M059J (cell line): Measurements from ENCODE around the gene CADPS2. TPM values are rescaled to one million over a fixed set of nuclear protein-coding genes. Genes with fewer than 3 reads are reported as not detected.

Experiments
- DNase-seq: peaks from one replicate; pipeline ENCODE4 v3.0.0-alpha.2; 2012; ENCODE audit warnings: low read depth
- total RNA-seq: library from RNA; depleted of rRNA; stranded (reverse); fragments of >200 nt; shearing (Covaris generic); gene quantifications from 2 replicates; pipeline ENCODE4 v1.2.3, GENCODE V29; 2014

CADPS2 gene
- total RNA-seq, 1 experiment from 2014 or later, result 11.8 TPM

GRCh38 chr7:122532406-122533269, 353.6 kb downstream of the CADPS2 start:
- peak; percentile 6 for DNase-seq

DNA sequence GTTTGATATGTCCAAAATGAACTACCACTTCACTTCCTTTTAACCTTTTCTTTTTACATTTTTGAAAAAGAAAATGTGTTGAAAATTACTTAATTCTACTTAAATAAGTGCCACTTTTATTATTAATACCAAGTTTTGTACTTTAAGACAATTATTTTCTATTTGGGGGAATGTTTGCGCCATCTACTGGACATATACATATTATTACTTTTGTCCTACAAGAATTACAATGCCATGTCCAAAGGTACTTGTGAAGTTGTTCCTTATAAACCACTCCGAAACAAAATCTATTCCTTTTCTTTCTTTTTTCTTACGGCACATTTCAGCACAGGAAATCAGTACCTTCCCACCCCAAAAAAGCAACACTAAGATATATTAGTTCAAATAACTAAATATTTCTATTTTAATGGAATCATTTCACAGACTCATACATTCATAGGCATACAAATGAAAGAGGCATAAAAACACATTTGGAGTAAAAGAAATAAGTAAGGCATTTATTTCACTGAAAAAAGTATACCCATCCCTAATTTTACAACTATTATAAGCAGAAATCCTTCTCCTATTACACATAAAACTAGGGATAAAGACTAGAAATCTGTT, 357.3 kb downstream of the CADPS2 start:
- DNase-seq, result peak; percentile 29

GRCh38 chr7:122525355-122525754, 360.9 kb downstream of the CADPS2 start:
- no peak for DNase-seq

DNA sequence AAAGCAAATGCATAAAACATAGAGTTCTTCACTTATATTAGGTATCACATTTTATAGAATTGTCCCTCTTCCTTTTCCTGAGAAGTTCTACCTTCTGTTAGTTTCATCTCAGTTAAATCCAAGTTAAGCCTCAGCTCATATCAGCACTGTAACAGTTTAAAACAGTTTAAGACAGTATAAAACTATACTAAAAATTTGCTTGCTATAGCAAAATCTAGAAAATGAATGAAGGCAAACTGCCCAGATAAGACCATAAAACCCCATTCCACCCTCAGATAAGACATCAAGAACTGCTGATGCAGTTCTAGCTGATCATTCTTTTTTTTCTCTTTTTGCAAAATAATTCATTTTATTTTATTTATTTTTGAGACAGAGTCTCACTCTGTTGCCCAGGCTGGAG, 364.5 kb downstream of the CADPS2 start:
- DNase-seq, result no peak

DNA sequence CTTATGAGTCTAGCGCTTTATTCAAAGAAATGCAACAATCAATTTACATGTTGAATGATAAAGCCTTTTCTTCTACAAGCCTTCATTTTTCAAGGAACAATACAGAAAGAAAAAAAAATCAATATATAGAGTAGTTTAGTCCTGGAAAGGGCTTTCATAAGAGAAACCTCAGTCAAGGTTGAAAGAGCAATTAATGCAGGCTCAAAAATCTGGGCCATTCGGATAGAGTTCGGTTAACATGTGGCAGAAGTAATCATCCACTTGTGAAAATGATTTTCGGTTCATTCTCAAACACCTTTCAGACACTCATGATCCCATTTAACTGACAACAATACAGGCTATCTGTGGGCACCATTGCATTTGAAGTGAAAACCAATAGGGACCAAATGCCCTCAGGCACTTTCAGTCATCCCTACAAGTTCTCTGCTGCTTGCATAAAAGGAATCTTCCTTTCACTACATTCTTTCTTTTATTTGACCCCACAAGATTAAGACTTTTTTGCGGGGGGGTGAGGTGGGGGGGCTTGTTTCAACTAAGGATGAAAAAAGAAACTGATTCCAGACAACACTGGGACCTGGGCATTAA, 365.2 kb downstream of the CADPS2 start:
- no peak for DNase-seq

DNA sequence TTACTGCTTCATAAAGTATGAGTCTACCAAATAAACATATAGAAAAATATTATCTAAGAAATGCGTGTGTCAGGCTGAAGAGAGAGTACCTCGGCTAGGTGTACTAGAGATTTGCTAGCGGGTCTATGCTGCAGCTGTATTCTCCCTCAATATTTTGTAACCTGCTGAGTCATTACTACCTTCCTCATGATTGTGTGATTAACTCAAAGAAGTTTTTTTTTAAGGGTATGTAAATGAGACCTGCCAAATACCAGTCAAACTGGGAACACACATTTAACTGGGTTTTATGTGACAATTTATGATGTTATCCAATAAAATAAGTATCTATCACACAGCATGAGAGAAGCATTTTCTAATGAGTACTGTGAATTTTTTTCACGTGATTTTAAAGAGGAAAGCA, 367.8 kb downstream of the CADPS2 start:
- peak; percentile 1 for DNase-seq

DNA sequence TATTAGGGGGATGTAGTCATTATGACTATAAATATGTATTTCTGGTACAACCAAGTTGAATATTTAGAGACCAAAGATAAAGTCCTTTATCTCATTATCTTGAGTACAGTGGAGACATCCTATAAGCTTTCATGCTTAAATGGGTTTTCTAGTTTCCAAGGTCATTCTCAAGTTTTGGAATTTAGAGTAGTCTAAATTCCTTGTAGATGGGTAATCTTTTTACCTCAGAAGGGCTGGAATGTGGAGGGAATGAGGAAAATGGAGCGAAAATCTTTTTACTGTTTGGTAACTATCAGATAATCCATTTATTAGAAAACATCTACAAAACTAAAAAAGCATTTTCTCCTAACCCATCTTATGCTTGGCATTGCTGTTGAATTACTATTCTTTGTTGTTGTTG, 368.7 kb downstream of the CADPS2 start:
- DNase-seq, result no peak

GRCh38 chr7:122515404-122515803, 370.9 kb downstream of the CADPS2 start:
- DNase-seq, result no peak

GRCh38 chr7:122511268-122511667, 375.0 kb downstream of the CADPS2 start:
- no peak for DNase-seq

GRCh38 chr7:122507591-122507990, 378.7 kb downstream of the CADPS2 start:
- no peak for DNase-seq

DNA sequence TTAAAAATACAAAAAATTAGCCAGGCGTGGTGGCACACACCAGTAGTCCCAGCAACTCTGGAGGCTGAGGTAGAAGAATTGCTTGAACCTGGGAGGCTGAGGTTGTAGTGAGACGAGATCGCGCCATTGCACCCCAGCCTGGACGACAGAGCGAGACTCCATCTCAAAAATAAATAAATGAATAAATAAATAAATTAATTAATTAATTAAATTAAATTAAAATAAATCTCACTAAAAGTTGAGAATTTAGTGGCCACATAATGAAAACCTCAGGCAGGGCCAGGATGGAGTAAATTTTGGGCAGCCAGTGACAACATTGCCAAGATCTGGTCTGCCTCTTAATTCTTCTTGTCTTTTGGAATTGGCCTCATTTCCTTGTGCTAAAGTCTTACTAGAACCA, 394.3 kb downstream of the CADPS2 start:
- no peak for DNase-seq

GRCh38 chr7:122488241-122488640, 398.0 kb downstream of the CADPS2 start:
- DNase-seq, result no peak

GRCh38 chr7:122487131-122487530, 399.1 kb downstream of the CADPS2 start:
- peak; percentile 40 for DNase-seq

GRCh38 chr7:122485856-122486255, 400.4 kb downstream of the CADPS2 start:
- DNase-seq, result no peak

GRCh38 chr7:122482212-122482611, 404.0 kb downstream of the CADPS2 start:
- no peak for DNase-seq

DNA sequence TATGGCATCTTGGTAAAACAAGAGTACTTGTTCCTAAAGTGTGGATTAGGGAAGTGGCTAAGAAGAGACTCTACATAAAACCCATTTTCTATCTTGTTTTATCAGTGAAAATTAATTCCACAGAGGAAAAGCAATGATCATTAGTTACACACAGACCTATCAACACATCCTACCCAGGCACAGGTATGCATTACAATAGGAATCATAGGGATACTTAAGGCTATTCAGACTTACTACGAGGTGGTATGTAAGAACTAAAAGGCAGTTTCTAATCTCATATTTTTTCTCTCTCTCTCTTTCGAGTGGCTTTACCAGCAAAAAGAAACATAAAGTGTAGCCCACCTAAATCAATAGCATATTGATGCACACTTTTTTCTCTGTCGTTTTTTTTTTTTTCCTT, 415.4 kb downstream of the CADPS2 start:
- DNase-seq, result no peak

GRCh38 chr7:122468945-122469344, 417.3 kb downstream of the CADPS2 start:
- no peak for DNase-seq

- no peak for DNase-seq
These were observed 418.4 kb downstream of the CADPS2 start for GRCh38 chr7:122467661-122468449.

GRCh38 chr7:122465296-122465695, 421.0 kb downstream of the CADPS2 start:
- no peak for DNase-seq

GRCh38 chr7:122463631-122464030, 422.6 kb downstream of the CADPS2 start:
- DNase-seq, result no peak

GRCh38 chr7:122460936-122461335, 425.3 kb downstream of the CADPS2 start:
- no peak for DNase-seq

DNA sequence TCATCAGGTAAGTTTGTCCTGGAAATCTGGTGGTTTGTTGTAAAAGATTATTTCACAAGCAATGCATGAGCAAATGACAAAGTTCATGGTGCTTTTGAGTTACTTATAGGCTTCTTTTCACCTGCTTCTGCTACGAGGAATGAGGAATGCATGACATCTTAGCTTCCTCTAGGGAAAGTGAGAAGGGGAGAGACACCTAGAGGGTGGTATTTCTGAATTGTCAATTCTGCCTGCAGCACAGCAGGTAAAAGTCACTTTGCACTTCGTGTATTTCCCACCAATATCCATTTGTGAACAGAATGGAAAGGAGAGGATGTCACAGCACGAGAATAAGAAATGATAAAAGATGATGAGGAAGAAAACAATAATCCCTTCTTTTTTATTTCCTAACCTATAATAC, 428.3 kb downstream of the CADPS2 start:
- DNase-seq, result no peak
